Body of pancreas (tissue), 4 donors: ENCODE data around the gene GRB2.

Source experiments
- CTCF ChIP-seq, 7 experiments: fragments of 450-650 bp in 4 of 7; fragments of 200-600 bp in 3 of 7; sonication (generic) in 3 of 7; IDR thresholded peaks; one replicate each; pipeline ENCODE4 v1.5.1; 2016 to 2019; ENCODE audit warnings: antibody characterized with exemption in 7 of 7
- POLR2A ChIP-seq, 3 donors: fragments of 450-650 bp; IDR thresholded peaks; one replicate each; pipeline ENCODE4 v1.6.1; 2016; ENCODE audit warnings: antibody characterized with exemption in 3 of 3, mild to moderate bottlenecking in 2 of 3

DNA sequence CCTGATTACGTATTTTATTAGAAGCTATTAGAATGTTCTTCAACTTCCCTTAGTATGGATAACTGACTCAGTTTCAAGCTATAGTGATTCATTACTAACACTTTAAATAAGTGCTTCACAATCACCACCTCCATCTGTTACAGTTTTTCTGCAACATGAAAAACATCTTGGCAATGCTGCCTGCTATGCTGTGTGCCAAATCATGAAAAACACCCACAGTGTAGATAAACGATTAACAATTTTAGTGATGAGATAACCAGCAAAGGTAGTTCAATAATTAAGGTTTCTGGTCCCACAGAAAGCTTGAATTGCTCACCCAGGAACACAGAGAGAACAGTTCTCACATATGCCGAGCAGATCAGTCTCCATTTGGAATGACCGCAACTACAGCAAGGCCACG, 64.8 kb downstream of the GRB2 start:
- TF ChIP-seq CTCF (IDR thresholded peaks at IDR 0.05) (no peak), POLR2A (IDR thresholded peaks at IDR 0.05) (no peak)
